GM19395 (cell line): Measurements from ENCODE around the gene POU3F2.

Experiments used
- ATAC-seq: cut with Tn5 transposase; IDR thresholded peaks from one replicate; pipeline ENCODE4 v1.9.1; 2021; ENCODE audit warnings: mild to moderate bottlenecking, moderate library complexity; ENCODE audit not compliant: unreplicated experiment

The POU3F2 gene

GRCh38 chr6:98834060-98835031 is at the start of gene POU3F2:
Gene POU3F2 (plus strand): TSS chr6:98834574. CDS start chr6:98834874, 300 bp downstream.
- ATAC-seq, result peak; percentile 66

- no peak for ATAC-seq
Observed at GRCh38 chr6:98787435-98787834, 46.9 kb upstream of the POU3F2 start.

DNA sequence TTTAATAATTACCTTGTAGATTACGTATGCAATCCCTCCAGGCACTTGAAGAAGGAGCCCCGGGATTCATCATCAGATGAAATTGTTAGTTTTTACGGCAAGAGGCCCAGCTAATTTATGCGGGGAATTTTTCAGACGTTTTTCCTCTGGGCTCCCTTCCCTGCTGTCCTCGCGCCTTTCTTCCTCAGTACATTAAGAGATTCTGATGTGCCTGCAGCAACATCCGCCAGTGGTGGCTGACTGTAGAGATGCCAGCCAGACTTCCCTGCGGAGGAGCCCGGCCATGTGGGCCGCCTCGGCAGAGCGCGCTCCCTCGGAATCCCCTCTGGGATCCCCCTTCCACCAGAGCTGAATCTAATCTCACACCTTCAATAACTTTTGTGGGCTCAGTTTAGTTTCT is 46.4 kb upstream of the POU3F2 start:
- no peak for ATAC-seq

DNA sequence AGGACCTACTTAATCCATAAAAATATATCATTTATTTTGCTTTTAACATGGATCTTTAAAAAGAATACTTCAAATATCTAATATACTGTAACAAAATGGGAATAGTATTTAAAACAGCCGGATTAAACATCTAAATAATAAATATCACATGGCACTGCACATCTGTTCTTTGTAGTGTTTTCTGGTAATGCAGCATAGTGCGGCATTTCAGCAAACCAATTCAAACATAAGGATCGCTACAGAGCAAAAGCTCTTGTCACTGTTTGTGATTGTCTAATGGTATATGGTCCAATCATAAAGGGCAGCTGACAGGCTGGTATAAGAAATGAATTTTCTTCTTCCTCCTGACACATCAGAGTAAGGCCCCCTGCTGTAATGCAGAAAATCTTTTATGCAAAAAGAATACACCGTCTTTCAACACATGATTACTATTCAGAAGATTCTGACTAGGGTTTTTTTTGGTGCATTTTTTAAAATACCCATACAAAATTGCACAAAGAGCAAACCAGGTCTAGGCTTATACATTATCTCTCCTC is 40.0 kb upstream of the POU3F2 start:
- no peak for ATAC-seq

DNA sequence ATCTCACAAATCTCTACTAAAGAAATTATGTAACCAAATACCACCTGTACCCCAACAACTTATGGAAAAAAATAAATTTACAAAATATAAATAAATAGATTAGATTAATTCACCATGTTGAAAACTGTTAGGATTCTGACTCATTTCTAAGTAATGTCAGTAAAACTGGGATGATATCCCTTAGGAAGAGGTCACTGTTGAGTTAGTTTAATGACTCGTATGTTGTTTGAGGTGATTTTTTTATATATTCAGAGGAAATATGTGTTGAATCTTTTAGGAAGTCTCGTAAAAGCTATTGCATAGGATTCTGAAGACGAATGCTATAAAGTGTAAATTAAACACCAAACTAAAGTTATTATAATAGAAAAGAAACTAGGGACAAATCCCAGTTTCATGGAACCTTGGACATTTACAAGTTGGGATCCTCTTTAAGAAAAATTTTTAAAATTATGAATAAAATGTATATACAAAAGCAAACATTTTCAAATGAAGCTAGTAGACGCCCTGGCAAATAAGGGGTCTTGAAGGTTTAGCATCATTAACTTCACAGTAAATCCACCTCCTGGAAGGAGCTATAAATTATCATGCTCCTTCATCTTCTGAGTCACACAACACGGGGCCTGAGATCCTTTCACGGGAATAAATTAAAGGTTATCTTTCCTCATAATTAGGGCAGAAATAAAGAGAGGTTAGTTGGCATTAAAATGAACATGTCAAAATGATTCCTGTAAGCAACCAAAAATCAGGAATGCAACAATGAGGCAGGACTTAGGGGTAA is 37.0 kb upstream of the POU3F2 start:
- no peak for ATAC-seq

GRCh38 chr6:98800866-98801265 is 33.5 kb upstream of the POU3F2 start:
- ATAC-seq, result no peak

DNA sequence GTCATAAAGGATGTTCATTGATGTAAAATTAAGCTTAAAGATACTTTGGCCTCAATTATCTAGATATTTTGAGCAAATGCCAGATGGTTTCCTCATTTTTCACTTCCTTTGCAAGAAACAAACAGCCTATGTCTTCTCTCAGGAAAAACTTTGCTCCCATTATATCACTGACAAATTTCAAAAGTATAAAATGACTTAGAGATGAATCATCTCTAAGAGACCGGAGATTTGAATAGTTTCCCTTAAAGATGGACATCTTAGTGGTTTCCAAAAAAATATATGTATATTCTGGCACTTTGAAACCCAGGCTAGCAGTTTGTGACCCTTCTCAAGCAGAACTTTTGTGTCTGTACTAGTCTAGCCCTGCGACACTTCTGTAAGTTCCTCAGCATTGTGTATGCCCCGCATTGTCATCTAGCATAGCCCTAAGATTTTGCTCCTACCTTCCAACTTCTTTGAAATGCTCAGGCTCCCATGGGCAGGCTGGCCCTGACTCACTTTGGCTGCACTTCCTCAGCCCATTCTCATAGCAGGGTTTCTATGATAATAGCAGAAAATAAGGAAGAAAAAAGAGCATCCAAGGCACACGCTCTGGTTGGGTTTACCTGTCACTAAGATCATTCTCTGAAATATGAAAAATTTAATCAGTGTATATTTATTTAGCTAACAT is 25.7 kb upstream of the POU3F2 start:
- ATAC-seq, result no peak

- no peak for ATAC-seq
Observed at GRCh38 chr6:98812220-98812619, 22.2 kb upstream of the POU3F2 start.

GRCh38 chr6:98816799-98817198 is 17.6 kb upstream of the POU3F2 start:
- no peak for ATAC-seq

DNA sequence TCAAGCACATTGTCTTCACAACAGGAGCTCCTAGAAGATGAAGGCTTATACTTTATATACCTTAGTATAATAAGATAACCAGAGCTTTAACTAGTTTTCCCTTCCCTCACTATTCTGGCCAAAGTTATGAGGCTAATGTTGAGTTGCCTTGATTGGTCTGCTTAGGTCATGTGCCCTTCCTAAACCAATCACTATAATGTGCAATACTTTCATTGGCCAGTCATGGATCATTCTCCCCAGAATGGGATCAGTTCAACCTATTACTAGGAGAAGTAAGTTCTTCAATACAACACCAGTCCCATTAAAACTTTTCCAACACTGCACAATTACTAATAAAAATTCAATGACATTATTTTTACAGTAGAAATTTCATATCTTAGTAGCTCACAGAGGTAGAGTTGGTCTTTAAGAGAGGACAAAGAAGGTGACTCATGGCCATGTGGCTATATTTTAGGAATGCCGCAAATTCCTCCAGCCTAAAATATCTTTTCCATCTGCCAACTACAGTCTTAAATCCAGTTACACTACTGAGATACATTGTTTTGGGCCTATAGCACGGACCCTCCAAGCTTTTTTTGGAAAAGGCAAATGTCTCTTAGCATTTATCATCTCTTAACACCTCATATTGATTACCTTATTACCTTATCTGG is 12.5 kb upstream of the POU3F2 start:
- ATAC-seq, result no peak

- no peak for ATAC-seq
Observed at GRCh38 chr6:98823428-98824161, 10.8 kb upstream of the POU3F2 start.

DNA sequence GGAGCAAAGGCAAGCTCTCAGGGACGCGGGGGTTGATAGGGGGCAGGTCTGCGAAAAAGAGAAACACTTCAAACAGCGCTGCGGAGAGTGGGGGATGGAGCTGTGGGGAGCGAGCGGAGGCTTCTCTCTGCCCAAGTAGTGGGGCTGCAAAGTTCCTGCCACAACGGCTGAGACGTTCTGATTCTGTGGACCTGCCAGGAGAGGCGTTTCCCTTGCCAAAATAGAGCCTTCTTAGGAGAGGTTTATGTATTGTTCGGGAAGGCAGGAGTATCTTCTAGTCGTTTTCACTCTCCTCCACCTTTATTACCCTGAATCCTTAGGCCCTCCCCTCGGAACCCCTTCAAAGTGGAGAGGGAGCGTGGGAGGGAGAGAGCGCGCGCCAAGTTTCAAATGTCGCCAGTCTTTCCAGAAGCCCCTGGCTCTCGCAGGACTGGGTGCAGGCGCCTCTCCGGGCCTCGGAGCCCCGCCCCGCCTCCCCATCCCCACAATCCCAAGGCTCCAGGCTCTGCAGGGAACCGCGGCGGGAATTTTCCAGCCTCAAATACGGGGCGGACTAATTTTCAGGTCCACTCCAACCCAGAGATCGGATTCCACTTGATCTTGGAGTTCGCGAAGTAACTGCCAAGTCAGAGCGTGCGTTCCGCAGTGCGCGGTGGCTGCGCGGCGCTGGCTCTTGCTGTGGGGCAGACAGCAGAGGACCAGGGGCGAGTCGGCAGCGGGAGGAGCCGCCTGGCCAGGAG is 10.0 kb upstream of the POU3F2 start:
- no peak for ATAC-seq

DNA sequence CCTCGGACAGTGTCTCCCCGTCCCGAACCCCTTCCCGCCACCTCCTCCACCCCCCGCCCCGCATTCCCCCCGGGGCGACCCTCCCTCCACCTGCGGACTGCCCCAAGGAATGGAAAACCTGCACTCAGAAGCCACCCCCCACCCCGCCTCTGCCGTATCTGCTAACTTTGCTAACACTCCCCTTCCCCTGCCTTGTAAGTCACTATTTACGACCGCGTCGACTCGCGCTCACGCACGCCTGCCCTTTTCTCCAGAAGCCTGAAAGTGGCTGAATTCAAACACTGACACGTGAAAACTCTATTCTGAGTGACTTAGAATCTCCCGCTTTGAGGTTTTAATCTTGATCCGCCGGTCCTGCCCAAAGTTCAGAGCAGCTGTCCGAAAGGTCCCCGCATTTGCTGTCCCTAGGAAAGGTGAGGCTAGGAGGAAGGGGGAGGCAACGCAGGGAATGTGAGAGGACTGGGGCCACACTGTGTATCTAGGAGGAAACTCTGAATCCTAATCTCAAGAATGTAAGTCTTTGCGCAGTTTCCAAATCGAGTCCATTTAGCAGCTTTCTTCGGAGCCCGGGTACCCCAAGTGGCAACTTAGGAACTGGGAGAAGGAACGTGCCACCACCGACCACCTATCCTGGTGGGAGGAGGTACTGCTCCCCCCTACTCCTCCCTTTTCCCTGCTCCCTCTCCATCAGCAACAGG is 9.3 kb upstream of the POU3F2 start:
- no peak for ATAC-seq

GRCh38 chr6:98825600-98826230 is 8.7 kb upstream of the POU3F2 start:
- ATAC-seq, result no peak

- no peak for ATAC-seq
Observed at GRCh38 chr6:98827295-98828159, 6.8 kb upstream of the POU3F2 start.

GRCh38 chr6:98828211-98828788 is 6.1 kb upstream of the POU3F2 start:
- ATAC-seq, result no peak

DNA sequence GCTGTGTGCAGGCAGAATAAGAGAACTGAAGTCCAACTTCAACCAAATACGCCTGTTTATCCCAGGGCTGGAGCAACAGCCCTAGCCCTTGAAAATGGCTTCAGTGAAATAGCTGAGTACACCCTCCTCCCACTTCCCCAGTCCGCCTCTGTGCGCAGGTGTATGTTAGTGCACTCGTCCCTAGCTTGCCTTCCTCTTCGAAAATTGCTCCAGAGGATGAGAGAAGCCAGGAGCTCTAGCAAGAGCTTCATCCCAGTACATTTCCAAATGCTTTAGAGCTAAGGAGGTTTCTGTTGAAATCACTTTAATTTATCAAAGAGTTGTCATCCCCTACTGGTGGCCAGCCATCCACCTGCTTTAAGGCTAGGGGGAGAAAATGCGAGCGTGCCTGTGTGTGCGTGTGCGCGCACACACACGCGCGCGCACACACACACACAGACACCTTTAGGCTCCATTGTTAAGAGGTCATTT is 5.4 kb upstream of the POU3F2 start:
- no peak for ATAC-seq
